K562 (cell line): Measurements from ENCODE around the gene HTR3C. TPM values are rescaled to one million over a fixed set of nuclear protein-coding genes. Genes with fewer than 3 reads are reported as not detected.

ENCODE experiments used
- CEBPZ ChIP-seq: fragments of 150-350 bp; IDR thresholded peaks from 2 replicates; pipeline ENCODE4 v1.6.1; 2014; ENCODE audit warnings: low read depth, mild to moderate bottlenecking, low read length, borderline replicate concordance
- GATAD2A ChIP-seq: fragments of 450-650 bp; IDR thresholded peaks from 2 replicates; pipeline ENCODE4 v1.6.1; 2017
- MYBL2 ChIP-seq, 2 experiments: fragments of 450-650 bp in 1 of 2; sonication (generic) in 1 of 2; formaldehyde crosslinking in 1 of 2; IDR thresholded peaks; 2 replicates each; pipeline versions ENCODE4 v1.6.1 to v1.8.1; 2017 to 2022; ENCODE audit warnings: borderline replicate concordance in 1 of 2, inconsistent platforms in 1 of 2, low read depth in 1 of 2, mild to moderate bottlenecking in 1 of 2, missing genetic modification reagents in 1 of 2, moderate library complexity in 1 of 2
- RAD21 ChIP-seq, 2 experiments: fragments of 250-450 bp in 1 of 2; fragments of 450-650 bp in 1 of 2; sonication (Bioruptor Pico) in 1 of 2; formaldehyde crosslinking in 1 of 2; IDR thresholded peaks in 1 of 2; conservative IDR thresholded peaks in 1 of 2; 2 replicates each; pipeline versions ENCODE4 v1.4.0 to v1.8.0; 2020 to 2022; ENCODE audit warnings: mild to moderate bottlenecking in 2 of 2, moderate library complexity in 1 of 2
- RREB1 ChIP-seq: fragments of 250-450 bp; sonication (Bioruptor Pico); IDR thresholded peaks from 2 replicates; pipeline ENCODE4 v1.4.0; 2020
- SMARCB1 ChIP-seq: IDR thresholded peaks from 2 replicates; pipeline ENCODE4 v1.6.1; 2011; ENCODE audit warnings: improper control_type of control experiment, low read depth; ENCODE audit not compliant: insufficient read length
- SRSF3 ChIP-seq: fragments of 200-400 bp; formaldehyde crosslinking; IDR thresholded peaks from 2 replicates; pipeline ENCODE4 v1.6.1; 2016; ENCODE audit warnings: mild to moderate bottlenecking, low read length, moderate library complexity; ENCODE audit not compliant: insufficient read depth
- TFAP4 ChIP-seq: sonication (generic); formaldehyde crosslinking; IDR thresholded peaks from 2 replicates; pipeline ENCODE4 v1.8.0; 2022; ENCODE audit warnings: missing genetic modification reagents, mild to moderate bottlenecking, moderate library complexity, borderline replicate concordance
- ZNF197 ChIP-seq: fragments of 200-800 bp; sonication (Bioruptor generic); IDR thresholded peaks from 2 replicates; pipeline ENCODE4 v1.6.1; 2016; ENCODE audit warnings: low read depth, missing genetic modification characterization, missing compliant biosample characterization
- ZNF586 ChIP-seq: fragments of 450-650 bp; formaldehyde crosslinking; conservative IDR thresholded peaks from 2 replicates; pipeline ENCODE4 v1.4.0; 2020; ENCODE audit warnings: mild to moderate bottlenecking, moderate library complexity
- ZNF707 ChIP-seq: fragments of 250-450 bp; sonication (Bioruptor Pico); conservative IDR thresholded peaks from 2 replicates; pipeline ENCODE4 v1.8.0; 2022; ENCODE audit warnings: inconsistent platforms, mild to moderate bottlenecking, moderate library complexity
- polyA plus RNA-seq, 8 experiments: library from polyadenylated mRNA; depleted of rRNA in 4 of 8; stranded (reverse) in 5 of 8; unstranded in 3 of 8; fragments of >200 nt; fragmentation: Nextera tagmentation in 2 of 8; fragmentation: Illumina TruSeq in 1 of 8; extraction: Ambion mirVana in 2 of 8; extraction: Trizol in 1 of 8; gene quantifications; 2 replicates each; pipeline versions ENCODE4 v1.2.1 to v1.2.3, GENCODE V29; 2011 to 2014; ENCODE audit warnings: inconsistent platforms in 1 of 8, missing spikeins in 1 of 8
- total RNA-seq, 7 experiments: library from RNA; depleted of rRNA in 6 of 7; stranded (reverse); fragments of >200 nt in 6 of 7; fragmentation: Illumina TruSeq in 2 of 7; extraction: Trizol in 2 of 7; gene quantifications; 2 replicates each; pipeline versions ENCODE4 v1.2.1 to v1.2.3, GENCODE V29; 2011 to 2021; ENCODE audit warnings: low replicate concordance in 1 of 7

HTR3C gene
- total and polyA plus RNA-seq, 9 of the 15 experiments (the other 6 are each of a cell fraction or from before 2014, with no cell fraction given): 0.04 to 0.06 TPM; not detected in 7

- no peak for TF ChIP-seq CEBPZ
- no peak for TF ChIP-seq ZNF197 (CRISPR knock-in tag)
- no peak for TF ChIP-seq SMARCB1
- no peak for TF ChIP-seq ZNF586 (CRISPR knock-in tag)
- peak; percentile 82 to 85 for TF ChIP-seq RAD21 (CRISPR knock-in tag; conservative IDR thresholded peaks at IDR 0.05 in 1 of 2, IDR thresholded peaks at IDR 0.05 in 1 of 2)
- 0 out of 2 replicates have a peak, but pooled peaks have one; percentile 24 for TF ChIP-seq GATAD2A
- TF ChIP-seq ZNF707 (CRISPR knock-in tag): no peak
- 0 out of 2 replicates have a peak, but pooled peaks have one; percentile 55 for TF ChIP-seq RREB1 (CRISPR knock-in tag)
- no peak for TF ChIP-seq SRSF3
- no peak for TF ChIP-seq TFAP4 (CRISPR knock-in tag)
- TF ChIP-seq MYBL2 (IDR thresholded peaks at IDR 0.05; ENCODE audit: low read depth): no peak
- TF ChIP-seq MYBL2 (CRISPR knock-in tag; IDR thresholded peaks at IDR 0.05; ENCODE audit: borderline replicate concordance): no peak
These were observed 35.8 kb upstream of the HTR3C start (continued) for GRCh38 chr3:184016811-184017671.
